Stimulated activated CD8-positive, alpha-beta memory T cell treated with anti-CD3 and anti-CD28 coated beads, Interleukin-12 subunit alpha, Interleukin-12 subunit beta, amount 100 ng/mL, for 1 hour (primary cell): ENCODE data around the gene NOS3.
A peak's percentile ranks its signal among the peaks of the same experiment; 100 is the strongest.
"Not testable (repeated sequence)": the region's sequence is repeated elsewhere in the genome, so short reads cannot be mapped to it uniquely, and the experiment has no call there.

Experiments
- DNase-seq: peaks from one replicate; pipeline ENCODE4 v3.0.0-alpha.2; 2020; ENCODE audit warnings: low read depth

NOS3 gene

DNA sequence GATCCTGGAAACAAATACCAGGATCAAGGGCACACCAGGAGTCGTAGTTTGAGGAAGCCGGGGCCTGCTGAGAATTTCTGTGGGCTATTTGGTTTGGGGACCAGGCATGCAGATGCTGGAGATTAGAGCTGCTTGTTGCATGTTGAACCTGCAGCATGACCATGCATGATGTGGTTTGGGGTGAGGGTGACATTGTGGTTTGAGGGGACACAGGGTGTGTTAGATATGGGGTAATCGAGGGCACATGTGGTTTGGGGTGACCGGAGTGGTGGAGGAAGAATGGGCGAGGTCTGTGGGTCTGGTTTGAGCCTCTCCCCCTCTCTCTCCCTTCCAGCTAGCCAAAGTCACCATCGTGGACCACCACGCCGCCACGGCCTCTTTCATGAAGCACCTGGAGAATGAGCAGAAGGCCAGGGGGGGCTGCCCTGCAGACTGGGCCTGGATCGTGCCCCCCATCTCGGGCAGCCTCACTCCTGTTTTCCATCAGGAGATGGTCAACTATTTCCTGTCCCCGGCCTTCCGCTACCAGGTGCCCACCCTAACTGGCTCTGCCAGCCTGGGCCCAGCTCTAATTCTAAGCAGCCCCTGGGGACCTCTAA lies 10.2 kb downstream of the NOS3 start:
- DNase-seq: no peak

DNA sequence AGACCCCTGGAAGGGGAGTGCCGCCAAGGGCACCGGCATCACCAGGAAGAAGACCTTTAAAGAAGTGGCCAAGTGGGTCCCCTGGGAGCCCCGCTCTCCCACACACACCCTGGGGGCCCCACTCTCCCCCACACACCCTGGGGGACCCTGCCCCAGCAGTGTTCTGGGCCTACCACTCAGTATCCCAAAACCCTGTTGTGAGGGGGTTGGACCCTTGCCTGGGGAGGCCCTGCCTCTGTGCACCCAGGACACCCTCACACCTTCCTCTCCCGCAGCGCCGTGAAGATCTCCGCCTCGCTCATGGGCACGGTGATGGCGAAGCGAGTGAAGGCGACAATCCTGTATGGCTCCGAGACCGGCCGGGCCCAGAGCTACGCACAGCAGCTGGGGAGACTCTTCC lies 10.7 kb downstream of the NOS3 start:
- no peak for DNase-seq

DNA sequence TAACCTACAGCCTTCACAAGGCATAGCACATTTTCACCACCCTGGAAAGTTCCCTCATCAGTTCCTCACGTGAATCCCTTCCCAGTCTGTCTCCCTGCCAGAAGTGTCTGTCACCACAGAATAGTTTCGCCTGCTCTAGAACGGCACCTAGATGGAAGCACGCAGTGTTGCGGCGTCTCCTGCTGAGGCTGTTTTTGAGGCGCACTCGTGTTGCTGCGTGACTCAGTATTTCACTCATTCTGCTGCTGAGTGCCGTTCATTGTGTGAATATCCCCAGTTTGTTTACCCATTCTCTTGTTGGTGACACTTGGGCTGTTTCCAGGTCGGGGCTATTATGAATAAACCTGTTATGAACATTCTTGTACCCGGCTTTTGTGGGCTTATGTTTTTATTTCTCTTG lies 12.8 kb downstream of the NOS3 start:
- no peak for DNase-seq

DNA sequence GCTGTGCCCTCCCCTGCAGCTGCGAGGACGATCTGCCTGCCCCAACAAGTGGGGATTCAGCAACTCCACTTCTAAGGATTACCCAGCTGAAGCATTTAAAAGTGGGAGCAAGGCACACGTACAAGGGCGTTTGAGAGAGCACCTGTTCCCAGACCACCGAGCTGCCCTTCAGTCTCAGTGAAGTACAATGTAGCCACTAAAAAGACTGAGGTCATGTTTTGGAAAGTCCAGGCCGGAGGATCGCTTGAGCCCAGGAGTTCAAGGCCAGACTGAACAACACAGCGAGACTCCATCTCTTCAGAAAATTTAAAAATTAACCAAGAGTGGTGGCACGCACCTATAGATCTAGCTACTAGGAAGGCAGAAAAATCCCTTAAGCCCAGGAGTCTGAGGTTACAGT lies 14.7 kb downstream of the NOS3 start:
- no peak for DNase-seq

DNA sequence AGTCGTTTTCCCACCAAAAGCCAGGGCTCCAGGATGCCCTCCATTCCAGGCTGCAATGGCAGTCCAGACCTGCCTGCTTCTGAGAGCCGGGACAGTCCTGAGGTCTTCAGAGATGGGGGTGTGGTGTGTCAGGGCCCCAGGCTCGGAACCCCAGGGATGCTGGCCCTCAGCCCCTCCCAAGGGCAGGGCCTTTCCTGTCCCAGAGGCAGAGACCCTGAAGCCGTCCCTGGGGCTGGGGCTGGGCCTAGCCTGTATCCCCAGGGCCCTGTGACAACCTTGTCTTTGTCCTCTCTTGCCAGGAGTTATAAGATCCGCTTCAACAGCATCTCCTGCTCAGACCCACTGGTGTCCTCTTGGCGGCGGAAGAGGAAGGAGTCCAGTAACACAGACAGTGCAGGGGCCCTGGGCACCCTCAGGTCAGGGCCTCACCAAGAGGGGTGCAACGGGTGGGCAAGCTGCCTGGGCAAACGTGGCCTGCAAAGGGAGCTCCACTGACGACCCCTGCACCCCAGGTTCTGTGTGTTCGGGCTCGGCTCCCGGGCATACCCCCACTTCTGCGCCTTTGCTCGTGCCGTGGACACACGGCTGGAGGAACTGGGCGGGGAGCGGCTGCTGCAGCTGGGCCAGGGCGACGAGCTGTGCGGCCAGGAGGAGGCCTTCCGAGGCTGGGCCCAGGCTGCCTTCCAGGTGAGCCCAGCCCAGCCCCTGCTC lies 15.9 kb downstream of the NOS3 start:
- no peak for DNase-seq

DNA sequence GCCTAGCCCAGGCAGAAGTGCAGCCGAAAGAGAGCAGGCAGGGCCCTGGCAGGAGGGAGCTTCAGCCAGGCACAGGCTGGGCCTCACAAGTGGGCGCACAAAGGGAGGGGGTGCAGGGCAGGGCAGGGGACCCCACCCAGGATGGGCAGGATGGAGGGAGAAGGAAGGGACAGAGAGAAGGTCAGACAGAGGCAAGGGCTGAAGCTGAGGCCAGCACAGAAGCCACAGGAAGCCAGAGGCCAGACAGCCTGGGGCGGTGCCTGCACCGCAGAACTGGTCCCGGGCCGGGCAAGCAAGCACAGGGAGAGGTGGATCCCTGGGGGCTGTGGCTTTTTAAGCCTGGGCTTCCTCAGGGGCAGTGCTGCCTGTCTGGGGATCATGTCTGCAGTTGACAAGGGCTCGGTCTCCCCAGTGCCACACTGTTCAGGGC lies 16.7 kb downstream of the NOS3 start:
- no peak for DNase-seq

DNA sequence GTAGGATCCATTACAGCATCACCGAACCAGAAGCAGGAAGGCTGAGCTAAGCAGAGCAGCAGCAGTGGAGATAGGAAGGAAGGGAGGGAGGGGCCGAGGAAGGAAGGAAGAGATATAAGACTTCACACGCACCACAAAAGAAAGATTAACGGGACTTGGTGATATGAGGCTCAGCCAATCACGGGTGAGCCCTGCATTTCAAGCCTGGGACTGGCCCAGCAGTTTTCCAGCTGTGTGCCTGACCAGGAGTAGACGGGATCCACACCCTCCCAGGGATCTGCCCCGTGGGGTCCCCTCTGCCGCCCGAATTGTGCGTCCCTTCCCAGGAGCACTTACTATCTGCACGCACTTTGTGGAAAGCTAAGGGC lies 17.3 kb downstream of the NOS3 start:
- DNase-seq: no peak

DNA sequence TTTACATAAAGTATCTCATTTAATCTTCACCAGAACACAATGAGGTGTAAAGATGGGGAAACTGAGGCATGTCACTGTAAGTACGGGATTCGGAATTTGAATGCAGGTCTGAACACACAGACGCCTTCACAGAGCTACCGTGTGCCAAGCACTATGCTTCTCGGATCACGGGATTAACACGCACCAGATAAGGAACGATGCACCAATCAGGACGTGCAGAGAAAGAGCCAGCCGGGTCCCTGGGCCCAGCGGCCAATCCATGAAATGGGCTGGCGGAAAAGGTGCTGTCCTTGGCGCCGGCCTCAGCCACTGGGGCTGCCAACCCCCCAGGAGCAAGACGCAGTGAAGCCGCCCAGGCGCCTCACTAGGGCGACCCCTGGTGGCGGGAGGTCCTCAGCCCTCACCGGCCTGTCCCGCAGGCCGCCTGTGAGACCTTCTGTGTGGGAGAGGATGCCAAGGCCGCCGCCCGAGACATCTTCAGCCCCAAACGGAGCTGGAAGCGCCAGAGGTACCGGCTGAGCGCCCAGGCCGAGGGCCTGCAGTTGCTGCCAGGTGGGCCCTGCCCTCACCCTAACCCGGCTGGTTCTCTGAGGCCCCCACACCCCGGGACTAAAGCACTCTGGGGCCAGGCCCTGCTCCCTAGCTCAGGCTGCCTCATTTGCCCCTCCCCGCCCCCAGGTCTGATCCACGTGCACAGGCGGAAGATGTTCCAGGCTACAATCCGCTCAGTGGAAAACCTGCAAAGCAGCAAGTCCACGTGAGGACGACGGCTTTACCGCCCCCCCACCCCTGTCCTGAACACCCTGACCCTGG lies 17.9 kb downstream of the NOS3 start:
- DNase-seq: peak; percentile 56

DNA sequence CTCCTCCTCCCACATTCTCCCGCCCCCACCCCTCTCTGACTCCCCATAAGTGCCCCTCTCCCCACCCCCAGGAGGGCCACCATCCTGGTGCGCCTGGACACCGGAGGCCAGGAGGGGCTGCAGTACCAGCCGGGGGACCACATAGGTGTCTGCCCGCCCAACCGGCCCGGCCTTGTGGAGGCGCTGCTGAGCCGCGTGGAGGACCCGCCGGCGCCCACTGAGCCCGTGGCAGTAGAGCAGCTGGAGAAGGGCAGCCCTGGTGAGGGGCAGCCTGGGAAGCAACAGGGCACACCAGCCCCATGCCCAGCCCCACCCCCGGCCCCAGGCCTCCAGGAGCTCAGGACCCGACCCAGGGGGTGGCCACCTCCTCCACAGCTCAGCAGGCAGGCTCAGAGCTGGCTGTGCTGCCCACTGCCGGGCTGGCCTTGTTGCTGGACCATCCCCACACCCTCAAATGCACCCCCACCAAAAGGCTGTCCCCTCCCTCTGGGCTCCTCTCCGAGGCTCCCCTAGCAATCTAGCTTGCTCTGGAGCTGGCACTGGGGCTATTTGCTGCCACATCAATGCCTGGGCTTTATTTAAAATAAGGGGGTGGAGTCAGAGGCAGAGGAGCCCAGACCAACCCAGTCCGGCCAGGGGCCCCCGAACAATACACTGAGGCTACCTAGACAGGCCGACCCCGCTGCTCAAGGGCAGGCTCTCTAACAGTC lies 18.7 kb downstream of the NOS3 start:
- DNase-seq: no peak

DNA sequence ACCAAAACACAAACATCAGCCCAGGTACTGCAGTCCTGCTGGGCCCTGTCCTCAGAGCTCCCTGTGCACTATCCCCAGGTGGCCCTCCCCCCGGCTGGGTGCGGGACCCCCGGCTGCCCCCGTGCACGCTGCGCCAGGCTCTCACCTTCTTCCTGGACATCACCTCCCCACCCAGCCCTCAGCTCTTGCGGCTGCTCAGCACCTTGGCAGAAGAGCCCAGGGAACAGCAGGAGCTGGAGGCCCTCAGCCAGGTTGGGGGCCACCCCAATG lies 19.2 kb downstream of the NOS3 start:
- no peak for DNase-seq

DNA sequence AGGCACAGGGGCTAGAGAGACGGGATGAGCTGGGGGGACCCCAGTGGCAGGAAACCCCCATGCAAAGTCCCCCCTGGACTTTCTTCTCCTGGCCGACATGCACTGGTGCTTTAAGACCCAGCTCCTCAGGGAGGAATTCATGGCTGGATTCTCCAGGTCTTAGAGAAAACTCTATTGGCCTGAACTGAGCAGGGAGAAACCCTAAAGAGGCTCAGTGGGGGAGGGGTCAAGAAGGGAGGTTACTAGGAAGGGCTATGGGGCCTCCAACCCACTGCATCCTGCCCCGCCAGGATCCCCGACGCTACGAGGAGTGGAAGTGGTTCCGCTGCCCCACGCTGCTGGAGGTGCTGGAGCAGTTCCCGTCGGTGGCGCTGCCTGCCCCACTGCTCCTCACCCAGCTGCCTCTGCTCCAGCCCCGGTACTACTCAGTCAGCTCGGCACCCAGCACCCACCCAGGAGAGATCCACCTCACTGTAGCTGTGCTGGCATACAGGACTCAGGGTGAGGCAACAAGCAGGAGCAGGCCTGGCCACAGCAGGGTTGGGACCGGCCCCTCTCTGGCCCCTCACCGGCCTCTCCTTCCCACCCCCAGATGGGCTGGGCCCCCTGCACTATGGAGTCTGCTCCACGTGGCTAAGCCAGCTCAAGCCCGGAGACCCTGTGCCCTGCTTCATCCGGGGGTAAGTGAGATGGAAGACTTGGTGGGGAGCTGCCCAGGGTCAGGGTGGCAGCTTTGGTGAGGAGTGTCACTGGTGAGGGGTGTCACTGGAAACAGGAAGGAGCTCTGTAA lies 19.7 kb downstream of the NOS3 start:
- no peak for DNase-seq

DNA sequence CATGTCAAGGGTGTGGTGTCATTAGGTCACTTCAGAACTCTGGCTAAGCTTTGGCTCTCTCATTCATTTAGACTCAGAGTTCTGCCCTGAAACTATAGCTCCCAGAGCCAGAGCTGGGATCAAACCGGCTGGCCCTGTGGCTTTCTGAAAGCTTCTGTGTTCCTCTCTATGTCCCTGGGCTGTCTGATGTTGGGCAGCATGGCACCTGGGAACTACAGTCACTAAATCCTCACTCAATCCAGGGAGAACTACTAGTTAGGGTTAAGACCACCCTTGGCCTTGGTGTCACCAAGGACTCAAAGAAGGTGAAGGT lies 20.2 kb downstream of the NOS3 start:
- DNase-seq: no peak

DNA sequence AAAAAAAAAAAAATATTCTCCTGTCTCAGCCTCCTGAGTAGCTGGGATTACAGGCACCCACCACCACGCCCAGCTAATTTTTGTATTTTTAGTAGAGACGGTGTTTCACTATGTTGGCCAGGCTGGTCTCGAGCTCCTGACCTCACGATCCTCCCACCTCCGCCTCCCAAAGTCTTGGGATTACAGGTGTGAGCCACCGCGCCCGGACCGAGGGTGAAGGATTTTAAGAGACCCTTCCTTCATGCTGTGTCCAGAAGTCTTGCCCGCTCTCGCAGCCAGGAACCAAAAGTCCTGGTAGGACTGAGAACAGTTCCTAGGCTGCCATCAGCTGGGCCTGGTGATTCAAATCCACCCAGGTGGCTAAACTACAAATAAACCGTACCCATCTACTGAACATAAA lies 20.8 kb downstream of the NOS3 start:
- not testable (repeated sequence) for DNase-seq

DNA sequence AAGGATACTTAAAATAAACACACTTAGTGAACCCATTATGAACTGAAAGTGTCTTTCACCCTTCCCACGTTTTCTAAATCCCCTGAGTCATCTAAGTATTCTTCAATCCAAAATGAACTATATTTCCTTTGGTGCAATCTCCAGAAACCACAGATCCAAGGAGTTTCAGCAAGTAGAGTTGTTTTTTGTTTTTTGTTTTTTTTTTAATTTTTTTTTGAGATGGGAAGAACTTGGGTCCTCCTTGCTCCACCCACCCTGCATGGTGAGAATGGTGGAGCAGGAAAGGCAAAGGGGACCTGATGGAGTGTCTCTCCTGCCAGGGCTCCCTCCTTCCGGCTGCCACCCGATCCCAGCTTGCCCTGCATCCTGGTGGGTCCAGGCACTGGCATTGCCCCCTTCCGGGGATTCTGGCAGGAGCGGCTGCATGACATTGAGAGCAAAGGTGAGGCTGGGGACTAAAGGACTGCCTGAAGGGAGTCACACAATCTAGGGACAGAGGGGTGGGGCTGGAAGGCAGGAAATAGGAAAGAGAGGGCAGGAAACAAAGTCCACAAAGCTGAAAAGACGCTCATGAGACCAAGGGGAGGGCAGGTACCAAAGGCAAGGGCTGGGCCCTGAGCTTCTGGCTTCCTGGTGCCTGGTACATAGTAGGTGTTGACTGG lies 21.3 kb downstream of the NOS3 start:
- DNase-seq: no peak

DNA sequence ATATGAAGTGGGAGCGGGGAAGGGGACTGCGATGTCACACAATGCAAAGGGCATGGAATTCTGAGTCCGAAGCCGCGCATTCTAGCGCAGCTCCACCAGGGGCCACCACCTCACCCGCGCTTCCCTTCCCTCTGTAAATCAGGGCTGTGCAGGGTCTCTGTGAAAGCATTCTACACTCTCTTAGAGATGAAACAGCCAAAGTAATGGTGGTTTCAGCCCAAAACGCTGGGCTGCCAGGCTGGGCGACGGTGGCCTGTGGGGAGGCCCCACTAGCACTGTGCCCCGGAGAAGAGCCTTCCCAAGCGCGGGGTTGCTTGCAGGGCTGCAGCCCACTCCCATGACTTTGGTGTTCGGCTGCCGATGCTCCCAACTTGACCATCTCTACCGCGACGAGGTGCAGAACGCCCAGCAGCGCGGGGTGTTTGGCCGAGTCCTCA lies 22.1 kb downstream of the NOS3 start:
- no peak for DNase-seq

DNA sequence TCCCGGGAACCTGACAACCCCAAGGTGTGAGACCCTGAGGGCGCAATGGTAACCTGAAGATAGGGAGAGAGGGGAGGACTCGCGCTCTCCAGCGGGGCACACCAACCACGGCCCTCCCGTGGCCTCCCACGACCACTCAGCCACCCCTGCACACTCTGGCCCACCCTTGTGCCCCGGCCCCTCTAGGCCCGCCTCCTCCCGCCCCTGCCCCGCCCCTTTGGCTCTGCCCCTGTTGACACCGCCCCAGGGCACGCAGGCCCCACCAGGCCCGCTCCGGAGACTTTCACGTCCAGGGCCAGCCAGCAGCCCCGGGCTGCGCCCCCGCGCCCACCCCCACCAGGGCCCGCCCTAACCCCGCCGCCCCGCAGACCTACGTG lies 22.5 kb downstream of the NOS3 start:
- no peak for DNase-seq

DNA sequence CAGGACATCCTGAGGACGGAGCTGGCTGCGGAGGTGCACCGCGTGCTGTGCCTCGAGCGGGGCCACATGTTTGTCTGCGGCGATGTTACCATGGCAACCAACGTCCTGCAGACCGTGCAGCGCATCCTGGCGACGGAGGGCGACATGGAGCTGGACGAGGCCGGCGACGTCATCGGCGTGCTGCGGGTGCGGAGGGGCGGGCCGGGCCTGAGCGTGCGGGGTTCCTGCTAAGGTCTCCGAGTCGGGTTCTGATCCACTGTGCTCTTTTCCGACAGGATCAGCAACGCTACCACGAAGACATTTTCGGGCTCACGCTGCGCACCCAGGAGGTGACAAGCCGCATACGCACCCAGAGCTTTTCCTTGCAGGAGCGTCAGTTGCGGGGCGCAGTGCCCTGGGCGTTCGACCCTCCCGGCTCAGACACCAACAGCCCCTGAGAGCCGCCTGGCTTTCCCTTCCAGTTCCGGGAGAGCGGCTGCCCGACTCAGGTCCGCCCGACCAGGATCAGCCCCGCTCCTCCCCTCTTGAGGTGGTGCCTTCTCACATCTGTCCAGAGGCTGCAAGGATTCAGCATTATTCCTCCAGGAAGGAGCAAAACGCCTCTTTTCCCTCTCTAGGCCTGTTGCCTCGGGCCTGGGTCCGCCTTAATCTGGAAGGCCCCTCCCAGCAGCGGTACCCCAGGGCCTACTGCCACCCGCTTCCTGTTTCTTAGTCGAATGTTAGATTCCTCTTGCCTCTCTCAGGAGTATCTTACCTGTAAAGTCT lies 23.1 kb downstream of the NOS3 start:
- peak; percentile 78 for DNase-seq

DNA sequence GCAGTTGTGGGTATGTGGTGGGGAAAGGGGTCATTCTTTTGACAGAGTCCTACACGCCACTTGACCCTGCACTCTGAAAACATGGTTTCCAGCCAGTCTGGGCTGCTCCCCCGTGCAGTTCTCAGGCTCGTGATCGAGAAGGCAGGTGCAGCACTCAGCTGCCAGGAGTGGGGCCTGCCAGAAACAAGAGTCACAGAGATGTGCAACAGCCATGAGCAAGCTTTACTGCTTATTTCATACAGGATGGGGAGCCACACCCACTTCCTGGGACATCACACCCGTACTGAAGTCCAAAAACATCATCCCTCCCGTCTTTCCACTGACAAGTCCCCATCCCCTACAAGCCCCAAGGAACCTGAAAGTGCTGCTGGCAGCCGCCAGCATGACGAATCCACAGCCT lies 24.1 kb downstream of the NOS3 start:
- DNase-seq: no peak

DNA sequence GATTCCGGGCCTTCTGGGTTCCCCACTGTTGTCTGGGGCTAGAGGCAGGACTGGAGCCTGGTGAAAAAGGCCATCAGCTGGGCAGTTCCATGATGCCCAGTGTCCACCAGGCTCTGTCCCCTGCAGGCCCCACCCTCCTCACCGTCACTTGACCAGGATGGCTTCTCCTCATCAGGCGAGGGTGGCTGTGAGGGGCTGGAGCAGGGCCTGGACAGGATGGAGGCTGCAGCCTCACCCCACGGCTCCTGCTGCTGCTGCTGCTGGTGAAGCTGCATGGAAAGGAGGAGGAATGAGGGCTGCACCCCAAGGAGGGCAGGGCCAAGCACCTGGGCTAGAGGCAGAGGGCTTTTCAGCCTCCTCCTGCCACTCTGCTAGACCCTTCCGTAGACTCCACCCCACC lies 25.1 kb downstream of the NOS3 start:
- no peak for DNase-seq

DNA sequence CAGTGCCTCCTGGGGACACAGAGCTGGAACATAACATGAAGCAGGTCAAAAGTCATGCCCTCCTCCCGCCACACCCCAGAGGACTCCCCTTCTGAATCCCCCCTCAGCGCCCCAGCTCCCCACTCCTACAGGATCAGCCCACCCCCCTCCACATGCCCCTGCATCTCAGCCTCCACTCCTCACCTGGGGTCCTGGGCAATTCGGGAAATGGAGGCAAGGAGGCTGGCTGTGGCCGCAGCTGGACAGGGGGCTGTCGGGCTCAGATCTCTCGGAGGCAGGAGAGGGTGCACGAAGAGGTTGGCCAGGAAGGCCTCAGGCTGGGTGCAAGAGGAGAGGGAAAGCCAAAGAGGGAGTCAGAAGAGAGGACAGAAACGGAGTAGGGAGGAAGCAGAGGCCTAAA lies 25.7 kb downstream of the NOS3 start:
- no peak for DNase-seq

DNA sequence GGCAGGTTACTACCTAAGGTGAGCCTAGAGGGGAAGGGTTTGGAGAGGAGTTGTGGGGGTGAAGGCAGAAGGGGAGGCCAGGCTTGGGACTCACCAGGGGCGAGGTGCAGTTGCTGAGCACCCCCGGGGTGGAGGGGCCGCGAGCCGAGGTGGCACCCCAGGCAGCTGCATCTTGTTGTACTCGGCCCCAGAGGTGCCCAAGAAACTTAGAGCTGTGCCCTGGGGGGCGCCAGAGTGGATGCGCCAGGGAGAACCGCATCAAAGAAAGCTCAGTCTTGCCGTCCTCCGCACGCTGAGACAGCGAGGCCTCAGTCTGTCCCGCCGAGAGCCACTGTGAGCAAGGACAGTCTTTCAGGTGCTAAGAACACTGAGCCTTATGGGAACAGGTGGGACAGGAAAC lies 26.1 kb downstream of the NOS3 start:
- DNase-seq: no peak
